HAP-1 (cell line): ENCODE measurements around the gene BNC1.
"Not testable (repeated sequence)": the region's sequence is repeated elsewhere in the genome, so short reads cannot be mapped to it uniquely, and the experiment has no call there.

Experiments used
- DNase-seq, 2 experiments: peaks; one replicate each; pipeline ENCODE4 v3.0.0-alpha.2; 2016 to 2020; ENCODE audit warnings: low spot score in 2 of 2
- H3K27me3 ChIP-seq: fragments of 250-450 bp; sonication (Bioruptor Pico); 2 replicates; pipeline ENCODE4 v1.5.1; 2020; ENCODE audit warnings: low read depth, mild to moderate bottlenecking, moderate library complexity
- H3K36me3 ChIP-seq: fragments of 250-450 bp; sonication (Bioruptor Pico); replicated peaks from 2 replicates; pipeline ENCODE4 v1.5.1; 2020; ENCODE audit warnings: mild to moderate bottlenecking
- H3K4me1 ChIP-seq: fragments of 250-450 bp; sonication (Bioruptor Pico); 2 replicates; pipeline ENCODE4 v1.5.1; 2020; ENCODE audit warnings: mild to moderate bottlenecking
- H3K4me3 ChIP-seq: fragments of 250-450 bp; sonication (Bioruptor Pico); 2 replicates; pipeline ENCODE4 v1.5.1; 2020; ENCODE audit warnings: mild to moderate bottlenecking, moderate library complexity
- H3K9me3 ChIP-seq: fragments of 250-450 bp; sonication (Bioruptor Pico); 2 replicates; pipeline ENCODE4 v1.5.1; 2020; ENCODE audit warnings: mild to moderate bottlenecking, moderate library complexity
- in situ Hi-C: fragments of 300-500 bp; cut with MboI; formaldehyde crosslinking; loops from 3 replicates; pipeline ENCODE4 v1.14.3; 2020; ENCODE audit warnings: low sequenced_read_pairs, inconsistent platforms, mixed read lengths

BNC1 gene

GRCh38 chr15:83250781-83251180 is 33.7 kb downstream of the BNC1 start:
- Histone ChIP-seq H3K4me1 (peaks cover 4% of the 10 kb centered on the region; the same call in 1 of the 2 replicates), H3K27me3 (peaks cover 33% of the 10 kb centered on the region), H3K9me3 (no peaks in the 10 kb centered on the region), H3K36me3 (no peaks in the 10 kb centered on the region), H3K4me3 (no peak overlapping the region)
- in situ Hi-C loops, result loop anchor here (5.0 to 25.0 kb wide), 3 partner anchors 182 to 787 kb away; no protein-coding TSS in a partner anchor
- no peak for DNase-seq

DNA sequence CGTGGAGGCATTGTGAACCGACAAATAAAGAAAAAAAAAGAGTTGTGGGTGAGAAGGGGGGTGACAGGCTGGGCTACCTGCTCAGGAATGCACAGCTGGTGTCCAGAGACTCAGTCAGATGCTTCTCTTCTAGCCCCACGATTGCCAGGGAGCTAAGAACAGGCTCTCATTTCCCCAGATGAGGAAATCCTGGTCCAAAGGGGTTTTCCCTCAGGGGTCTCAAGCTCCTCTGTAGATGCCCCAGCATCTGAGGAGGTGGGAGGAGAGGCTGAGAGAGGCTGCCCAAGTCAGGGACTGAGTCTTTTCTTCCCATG is 35.5 kb downstream of the BNC1 start:
- peak in 1 of 2 experiments; percentile 37 for DNase-seq
- no peaks in the 10 kb centered on the region for H3K9me3 ChIP-seq
- in situ Hi-C loops, result no loop called here
- H3K27me3 ChIP-seq, result peaks cover 28% of the 10 kb centered on the region
- H3K36me3 ChIP-seq, result no peaks in the 10 kb centered on the region
- peaks cover 4% of the 10 kb centered on the region; the same call in 1 of the 2 replicates for H3K4me1 ChIP-seq
- no peak overlapping the region for H3K4me3 ChIP-seq

GRCh38 chr15:83248151-83249029 is 36.1 kb downstream of the BNC1 start:
- H3K4me1 ChIP-seq, result peaks cover 4% of the 10 kb centered on the region; the same call in 1 of the 2 replicates
- peaks cover 28% of the 10 kb centered on the region for H3K27me3 ChIP-seq
- no peaks in the 10 kb centered on the region for H3K9me3 ChIP-seq
- in situ Hi-C loops, result no loop called here
- no peaks in the 10 kb centered on the region for H3K36me3 ChIP-seq
- peak; percentile 73 to 83 for DNase-seq
- no peak overlapping the region for H3K4me3 ChIP-seq

- Histone ChIP-seq H3K27me3 (peaks cover 23% of the 10 kb centered on the region), H3K9me3 (no peaks in the 10 kb centered on the region), H3K36me3 (no peaks in the 10 kb centered on the region), H3K4me1 (0 out of 2 replicates have a peak, but pooled peaks cover 2% of the 10 kb centered on the region), H3K4me3 (no peak overlapping the region)
- in situ Hi-C loops, result no loop called here
- DNase-seq, result no peak
Measured at GRCh38 chr15:83243634-83244033, 40.8 kb downstream of the BNC1 start.

- DNase-seq, result no peak
- no peaks in the 10 kb centered on the region for H3K36me3 ChIP-seq
- no peaks in the 10 kb centered on the region for H3K4me1 ChIP-seq
- in situ Hi-C loops, result no loop called here
- no peaks in the 10 kb centered on the region for H3K27me3 ChIP-seq
- H3K4me3 ChIP-seq, result no peak overlapping the region
- no peaks in the 10 kb centered on the region for H3K9me3 ChIP-seq
Measured at GRCh38 chr15:83230242-83230641, 54.2 kb downstream of the BNC1 start.

DNA sequence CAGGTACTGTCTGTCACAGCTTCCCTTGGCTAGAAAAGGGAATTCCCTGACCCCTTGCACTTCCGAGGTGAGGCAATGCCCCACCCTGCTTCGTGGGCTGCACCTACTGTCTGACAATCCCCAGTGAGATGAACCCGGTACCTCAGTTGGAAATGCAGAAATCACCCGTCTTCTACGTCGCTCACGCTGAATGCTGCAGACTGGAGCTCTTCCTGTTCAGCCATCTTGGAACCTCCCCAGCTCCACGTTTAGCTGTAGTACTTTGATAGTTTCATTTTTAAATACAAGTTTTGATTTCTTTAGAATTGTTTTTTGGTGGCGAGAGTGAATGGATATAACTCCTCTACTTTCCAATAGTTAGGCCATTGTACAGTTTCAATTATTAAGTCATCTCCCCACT is 59.0 kb downstream of the BNC1 start:
- H3K27me3 ChIP-seq, result 0 out of 2 replicates have a peak, but pooled peaks cover 3% of the 10 kb centered on the region
- no peaks in the 10 kb centered on the region for H3K9me3 ChIP-seq
- no peak for DNase-seq
- no peaks in the 10 kb centered on the region for H3K4me1 ChIP-seq
- H3K4me3 ChIP-seq, result no peak overlapping the region
- in situ Hi-C loops, result no loop called here
- no peaks in the 10 kb centered on the region for H3K36me3 ChIP-seq

GRCh38 chr15:83221781-83222180 is 62.7 kb downstream of the BNC1 start:
- H3K4me3 ChIP-seq, H3K4me1 ChIP-seq, H3K9me3 ChIP-seq, H3K27me3 ChIP-seq, DNase-seq, H3K36me3 ChIP-seq, in situ Hi-C loops: not testable (repeated sequence)

- Histone ChIP-seq H3K4me1 (no peaks in the 10 kb centered on the region), H3K9me3 (no peaks in the 10 kb centered on the region), H3K4me3 (no peak overlapping the region), H3K27me3 (no peaks in the 10 kb centered on the region; the same call in 1 of the 2 replicates), H3K36me3 (no peaks in the 10 kb centered on the region)
- no peak for DNase-seq
- in situ Hi-C loops, result no loop called here
Measured at GRCh38 chr15:83219026-83219425, 65.4 kb downstream of the BNC1 start.

DNA sequence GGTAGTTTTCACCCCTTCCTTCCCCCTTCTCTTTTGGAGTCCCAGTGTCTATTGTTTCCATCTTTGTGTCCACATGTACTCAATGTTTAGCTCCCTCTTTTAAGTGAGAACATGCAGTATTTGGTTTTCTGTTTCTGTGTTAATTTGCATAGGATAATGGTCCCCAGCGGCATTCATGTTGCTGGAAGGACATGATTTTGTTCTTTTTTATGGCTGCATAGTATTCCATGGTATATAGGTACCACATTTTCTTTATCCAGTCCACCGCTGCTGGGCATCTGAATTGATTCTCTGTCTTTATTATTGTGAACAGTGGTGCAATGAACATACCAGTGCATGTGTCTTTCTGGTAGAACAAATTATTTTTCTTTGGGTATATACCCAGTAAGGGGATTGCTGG is 69.2 kb downstream of the BNC1 start:
- no peaks in the 10 kb centered on the region for H3K36me3 ChIP-seq
- no peak overlapping the region for H3K4me3 ChIP-seq
- DNase-seq, result no peak
- H3K4me1 ChIP-seq, result no peaks in the 10 kb centered on the region
- H3K9me3 ChIP-seq, result no peaks in the 10 kb centered on the region
- in situ Hi-C loops, result no loop called here
- no peaks in the 10 kb centered on the region; the same call in 1 of the 2 replicates for H3K27me3 ChIP-seq

DNA sequence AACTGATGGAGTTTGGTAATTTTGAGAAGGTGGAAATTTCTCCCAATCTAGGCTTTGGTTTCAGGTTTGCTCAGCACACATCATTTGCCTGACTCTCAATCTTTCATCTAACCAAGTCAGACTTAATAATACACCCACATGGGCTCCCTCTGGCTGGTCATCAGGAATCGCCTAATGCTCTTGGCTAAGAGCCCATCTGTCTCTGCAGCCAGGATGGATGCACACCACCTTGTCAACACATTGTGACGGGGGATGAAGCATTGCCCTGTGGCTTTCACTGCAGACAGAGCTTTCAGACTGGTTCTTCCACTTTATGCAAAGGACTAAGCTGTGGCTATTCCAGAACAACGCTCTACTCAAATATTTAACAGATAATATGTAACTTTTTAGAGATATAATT is 73.8 kb downstream of the BNC1 start:
- DNase-seq, result no peak
- no peaks in the 10 kb centered on the region; the same call in 1 of the 2 replicates for H3K36me3 ChIP-seq
- H3K4me1 ChIP-seq, result peaks cover 6% of the 10 kb centered on the region
- in situ Hi-C loops, result no loop called here
- H3K9me3 ChIP-seq, result no peaks in the 10 kb centered on the region
- H3K27me3 ChIP-seq, result no peaks in the 10 kb centered on the region; the same call in 1 of the 2 replicates
- H3K4me3 ChIP-seq, result no peak overlapping the region

- peaks cover 18% of the 10 kb centered on the region for H3K4me1 ChIP-seq
- in situ Hi-C loops, result no loop called here
- peak; percentile 41 to 64 for DNase-seq
- no peaks in the 10 kb centered on the region for H3K27me3 ChIP-seq
- H3K4me3 ChIP-seq, result no peak overlapping the region
- no peaks in the 10 kb centered on the region; the same call in 1 of the 2 replicates for H3K36me3 ChIP-seq
- H3K9me3 ChIP-seq, result no peaks in the 10 kb centered on the region
Measured at GRCh38 chr15:83209333-83209732, 75.1 kb downstream of the BNC1 start.

DNA sequence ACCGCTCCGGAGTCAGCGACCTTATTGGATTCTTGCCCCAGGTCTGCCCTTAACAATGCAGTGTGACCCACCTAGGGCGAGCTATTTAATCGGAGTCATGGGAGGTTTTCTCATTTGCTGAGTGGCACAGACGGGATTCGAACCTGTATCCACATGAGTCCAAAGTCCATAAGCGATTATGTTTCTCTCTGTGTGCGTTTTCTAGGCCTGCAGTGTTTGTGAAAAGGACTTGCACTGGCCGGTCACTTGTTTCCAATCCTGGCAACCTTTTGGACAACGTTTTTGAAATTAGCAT is 76.2 kb downstream of the BNC1 start:
- Histone ChIP-seq H3K4me1 (peaks cover 29% of the 10 kb centered on the region), H3K9me3 (no peaks in the 10 kb centered on the region), H3K27me3 (no peaks in the 10 kb centered on the region), H3K4me3 (peak overlapping the region; percentile 70), H3K36me3 (no peaks in the 10 kb centered on the region; the same call in 1 of the 2 replicates)
- no peak for DNase-seq
- in situ Hi-C loops, result no loop called here

GRCh38 chr15:83207660-83208366 is 76.7 kb downstream of the BNC1 start, which contains the start of gene HDGFL3:
Gene HDGFL3, minus strand, starts transcription at chr15:83207823. Its CDS starts 409 bp downstream, at chr15:83207414.
- Histone ChIP-seq H3K9me3 (no peaks in the 10 kb centered on the region), H3K27me3 (no peaks in the 10 kb centered on the region), H3K4me1 (peaks cover 34% of the 10 kb centered on the region), H3K4me3 (peak within 1 kb of the TSS; percentile 70), H3K36me3 (no peaks in the 10 kb centered on the region; the same call in 1 of the 2 replicates)
- peak; percentile 72 to 90 for DNase-seq
- in situ Hi-C loops, result no loop called here
